SU-DHL-6 (cell line): ENCODE measurements around the gene SEMA6D.

Source experiments
- H2AFZ ChIP-seq: fragments of 200-600 bp; sonication (generic); 2 replicates; pipeline ENCODE4 v1.6.1; 2014; ENCODE audit warnings: low read depth, mild to moderate bottlenecking, moderate library complexity, mixed read lengths, antibody characterized with exemption, low read length; ENCODE audit not compliant: severe bottlenecking
- H3F3A ChIP-seq: fragments of 200-600 bp; shearing (Covaris generic); 2 replicates; pipeline ENCODE4 v1.6.0; 2016; ENCODE audit warnings: antibody characterized with exemption, mild to moderate bottlenecking; ENCODE audit not compliant: insufficient read depth
- H3K27ac ChIP-seq: fragments of 200-600 bp; sonication (generic); 2 replicates; pipeline ENCODE4 v1.5.1; 2016; ENCODE audit warnings: low read depth, mild to moderate bottlenecking, low read length, moderate library complexity, mixed read lengths
- H3K27me3 ChIP-seq: fragments of 200-600 bp; sonication (generic), shearing (Covaris generic); 2 replicates; pipeline ENCODE4 v1.6.0; 2014; ENCODE audit warnings: mild to moderate bottlenecking, low read length
- H3K36me3 ChIP-seq: fragments of 200-600 bp; sonication (generic); 2 replicates; pipeline ENCODE4 v1.6.1; 2014; ENCODE audit warnings: mild to moderate bottlenecking, low read length, mixed read lengths
- H3K4me2 ChIP-seq: fragments of 300-600, 200-600 bp; shearing (Covaris generic), sonication (generic); 2 replicates; pipeline ENCODE4 v1.6.0; 2014; ENCODE audit warnings: low read length, low read depth, mild to moderate bottlenecking; ENCODE audit not compliant: poor library complexity, severe bottlenecking
- H3K4me3 ChIP-seq: fragments of 200-600 bp; sonication (generic); 2 replicates; pipeline ENCODE4 v1.5.1; 2014; ENCODE audit warnings: antibody characterized with exemption, low read length, mild to moderate bottlenecking, mixed read lengths; ENCODE audit not compliant: insufficient read depth, poor library complexity, severe bottlenecking
- H3K79me2 ChIP-seq: fragments of 200-600 bp; sonication (generic); 2 replicates; pipeline ENCODE4 v1.6.1; 2014; ENCODE audit warnings: mild to moderate bottlenecking, low read length, moderate library complexity; ENCODE audit not compliant: insufficient read depth
- H3K9ac ChIP-seq: fragments of 200-600 bp; sonication (generic); 2 replicates; pipeline ENCODE4 v1.7.0; 2014; ENCODE audit warnings: mild to moderate bottlenecking, low read length
- H3K9me2 ChIP-seq: fragments of 200-600 bp; sonication (generic); replicated peaks from 2 replicates; pipeline ENCODE4 v1.6.1; 2014; ENCODE audit warnings: low read length; ENCODE audit not compliant: insufficient read depth
- H3K9me3 ChIP-seq: fragments of 200-600 bp; sonication (generic); 2 replicates; pipeline ENCODE4 v1.6.1; 2014; ENCODE audit warnings: low read length, mixed read lengths; ENCODE audit not compliant: insufficient read depth
- H4K20me1 ChIP-seq: fragments of 200-600 bp; sonication (generic); 2 replicates; pipeline ENCODE4 v1.6.1; 2014; ENCODE audit warnings: low read depth, mild to moderate bottlenecking, antibody characterized with exemption, low read length, moderate library complexity, mixed read lengths
- CTCF ChIP-seq: fragments of 200-600 bp; sonication (generic); IDR thresholded peaks from one replicate; pipeline ENCODE4 v1.5.1; 2017; ENCODE audit warnings: antibody characterized with exemption, mild to moderate bottlenecking, low read length, moderate library complexity; ENCODE audit not compliant: insufficient read depth, poor library complexity, severe bottlenecking
- EZH2phosphoT487 ChIP-seq: fragments of 200-600 bp; sonication (generic), shearing (Covaris generic); conservative IDR thresholded peaks from 2 replicates; pipeline ENCODE4 v1.6.1; 2018; ENCODE audit warnings: mild to moderate bottlenecking, antibody characterized with exemption, low read length, moderate library complexity, mixed read lengths

Gene SEMA6D

DNA sequence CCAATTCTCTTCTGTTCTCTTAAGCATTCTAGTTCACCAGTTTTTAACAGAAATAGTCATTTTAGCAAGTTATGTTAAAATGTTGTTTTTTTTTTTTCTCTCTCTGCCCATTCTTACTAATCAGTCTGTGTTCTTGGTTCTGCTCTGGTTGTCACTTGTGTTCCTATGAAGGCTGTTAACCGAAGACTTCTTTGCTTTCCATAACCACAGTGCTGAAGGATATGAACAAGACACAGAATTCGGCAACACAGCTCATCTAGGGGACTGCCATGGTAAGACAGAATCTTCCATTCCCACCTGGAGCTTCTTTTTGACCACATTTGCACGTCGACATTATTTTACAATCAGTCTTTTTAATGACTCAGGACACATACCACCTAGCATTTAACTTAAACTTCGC lies 49.1 kb downstream of the SEMA6D start:
- Histone ChIP-seq H3K36me3 (no peaks in the 10 kb centered on the region), H3K9me3 (0 out of 2 replicates have a peak, but pooled peaks cover 4% of the 10 kb centered on the region), H3K4me2 (no peak overlapping the region), H3K27me3 (no peaks in the 10 kb centered on the region), H3F3A (no peaks in the 10 kb centered on the region), H3K9me2 (0 out of 2 replicates have a peak, but pooled peaks cover 3% of the 10 kb centered on the region), H3K27ac (no peak overlapping the region), H3K79me2 (no peaks in the 10 kb centered on the region), H3K4me3 (no peak overlapping the region), H2AFZ (no peak overlapping the region), H4K20me1 (no peaks in the 10 kb centered on the region), H3K9ac (no peak overlapping the region)
- TF ChIP-seq CTCF = no peak
- no peak for TF ChIP-seq EZH2phosphoT487

DNA sequence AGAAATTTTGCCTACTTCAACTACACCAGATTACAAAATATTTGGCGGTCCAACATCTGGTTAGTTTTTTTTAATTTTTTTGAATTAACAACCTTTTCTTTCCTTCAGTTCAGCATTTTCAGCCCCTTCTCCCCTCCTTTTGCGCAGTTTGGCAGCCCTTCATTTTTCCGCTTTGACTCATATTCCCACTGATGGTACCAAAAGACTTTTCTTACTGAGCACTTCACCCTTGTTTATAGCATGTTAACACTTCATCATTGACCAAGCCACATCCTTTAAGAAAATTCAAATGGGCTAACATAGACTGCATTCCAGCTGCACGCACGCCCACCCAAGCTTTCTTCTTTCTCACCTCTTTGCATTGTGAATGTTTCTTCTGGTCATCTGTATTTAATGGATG lies 49.7 kb downstream of the SEMA6D start:
- Histone ChIP-seq H3F3A (no peaks in the 10 kb centered on the region), H2AFZ (no peak overlapping the region), H3K27ac (no peak overlapping the region), H3K4me3 (no peak overlapping the region), H3K4me2 (no peak overlapping the region), H3K9me3 (0 out of 2 replicates have a peak, but pooled peaks cover 4% of the 10 kb centered on the region), H3K27me3 (no peaks in the 10 kb centered on the region), H3K9ac (no peak overlapping the region), H3K9me2 (0 out of 2 replicates have a peak, but pooled peaks cover 3% of the 10 kb centered on the region), H3K79me2 (no peaks in the 10 kb centered on the region), H3K36me3 (no peaks in the 10 kb centered on the region), H4K20me1 (no peaks in the 10 kb centered on the region)
- no peak for TF ChIP-seq CTCF
- no peak for TF ChIP-seq EZH2phosphoT487

DNA sequence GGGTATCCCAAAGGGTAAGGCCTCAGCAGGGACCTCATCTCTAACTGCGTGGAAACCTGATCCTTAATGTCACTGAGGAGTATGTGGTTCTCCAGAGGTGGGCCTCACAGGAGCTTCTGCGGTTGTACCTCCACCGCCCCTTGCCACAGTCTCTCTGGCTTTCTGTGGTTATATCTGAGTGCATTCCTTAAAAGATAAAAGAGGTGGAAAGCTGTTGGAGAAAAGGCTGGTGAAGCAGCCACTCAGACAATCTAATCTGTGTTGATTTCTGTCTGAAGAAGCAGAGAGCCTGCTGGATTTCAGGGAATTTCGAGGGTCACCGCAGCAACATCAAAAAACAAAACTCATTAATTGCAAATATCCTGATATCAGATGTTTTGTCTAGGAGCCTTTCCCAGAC lies 51.4 kb downstream of the SEMA6D start:
- no peak overlapping the region for H3K9ac ChIP-seq
- H3K27me3 ChIP-seq = no peaks in the 10 kb centered on the region
- no peaks in the 10 kb centered on the region for H3K9me3 ChIP-seq
- no peak overlapping the region for H3K4me2 ChIP-seq
- TF ChIP-seq CTCF = no peak
- TF ChIP-seq EZH2phosphoT487 = no peak
- H4K20me1 ChIP-seq = no peaks in the 10 kb centered on the region
- H3K4me3 ChIP-seq = no peak overlapping the region
- H3K36me3 ChIP-seq = no peaks in the 10 kb centered on the region
- no peak overlapping the region for H2AFZ ChIP-seq
- no peaks in the 10 kb centered on the region for H3K9me2 ChIP-seq
- no peak overlapping the region for H3K27ac ChIP-seq
- H3K79me2 ChIP-seq = no peaks in the 10 kb centered on the region
- no peaks in the 10 kb centered on the region for H3F3A ChIP-seq
